DOHH2 (cell line): ENCODE data around the gene CATSPERE.
"Not testable (repeated sequence)": the region's sequence is repeated elsewhere in the genome, so short reads cannot be mapped to it uniquely, and the experiment has no call there.

Experiments
- EZH2phosphoT487 ChIP-seq: fragments of 200-600 bp; sonication (generic); IDR thresholded peaks from 2 replicates; pipeline ENCODE4 v1.6.1; 2017; ENCODE audit warnings: borderline replicate concordance, mild to moderate bottlenecking, antibody characterized with exemption, low read length, moderate library complexity, mixed read lengths
- TF ChIP-seq, protein P1 (sequence below): fragments of 200-600 bp; sonication (generic); IDR thresholded peaks from one replicate; pipeline ENCODE4 v1.5.1; 2014; ENCODE audit warnings: antibody characterized with exemption, mild to moderate bottlenecking, low read depth, low read length; ENCODE audit not compliant: poor library complexity, severe bottlenecking

GRCh38 chr1:244666672-244667418 is 205.8 kb downstream of the CATSPERE start:
- TF ChIP-seq, protein P1, sequence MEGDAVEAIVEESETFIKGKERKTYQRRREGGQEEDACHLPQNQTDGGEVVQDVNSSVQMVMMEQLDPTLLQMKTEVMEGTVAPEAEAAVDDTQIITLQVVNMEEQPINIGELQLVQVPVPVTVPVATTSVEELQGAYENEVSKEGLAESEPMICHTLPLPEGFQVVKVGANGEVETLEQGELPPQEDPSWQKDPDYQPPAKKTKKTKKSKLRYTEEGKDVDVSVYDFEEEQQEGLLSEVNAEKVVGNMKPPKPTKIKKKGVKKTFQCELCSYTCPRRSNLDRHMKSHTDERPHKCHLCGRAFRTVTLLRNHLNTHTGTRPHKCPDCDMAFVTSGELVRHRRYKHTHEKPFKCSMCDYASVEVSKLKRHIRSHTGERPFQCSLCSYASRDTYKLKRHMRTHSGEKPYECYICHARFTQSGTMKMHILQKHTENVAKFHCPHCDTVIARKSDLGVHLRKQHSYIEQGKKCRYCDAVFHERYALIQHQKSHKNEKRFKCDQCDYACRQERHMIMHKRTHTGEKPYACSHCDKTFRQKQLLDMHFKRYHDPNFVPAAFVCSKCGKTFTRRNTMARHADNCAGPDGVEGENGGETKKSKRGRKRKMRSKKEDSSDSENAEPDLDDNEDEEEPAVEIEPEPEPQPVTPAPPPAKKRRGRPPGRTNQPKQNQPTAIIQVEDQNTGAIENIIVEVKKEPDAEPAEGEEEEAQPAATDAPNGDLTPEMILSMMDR = not testable (repeated sequence)
- TF ChIP-seq EZH2phosphoT487 = not testable (repeated sequence)
